Fibroblast of upper back skin (primary cell): ENCODE measurements around the gene GNG3.
"Not testable (repeated sequence)": the region's sequence is repeated elsewhere in the genome, so short reads cannot be mapped to it uniquely, and the experiment has no call there.

Source experiments
- DNase-seq: peaks from one replicate; pipeline ENCODE4 v3.0.0-alpha.2; 2013

Gene GNG3

DNA sequence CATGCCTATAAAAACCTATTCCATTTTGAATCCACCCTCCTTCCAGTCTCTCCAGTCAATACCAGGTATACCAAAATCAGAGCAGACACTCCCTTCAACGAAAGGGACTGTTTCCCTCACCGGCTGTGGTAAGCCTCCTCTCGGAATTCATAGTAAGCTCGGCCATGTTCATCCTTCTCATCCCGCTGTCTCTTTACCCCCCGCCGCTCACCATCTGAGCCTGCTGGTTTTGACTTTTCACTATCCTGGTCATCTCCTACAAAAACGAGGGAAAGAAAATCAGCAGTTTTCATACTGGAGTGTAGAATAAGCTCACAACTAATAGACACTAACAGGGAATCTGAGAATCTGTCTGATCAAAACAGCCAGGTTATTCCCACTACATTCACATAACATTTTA, 16.7 kb downstream of the GNG3 start:
- DNase-seq: no peak

DNA sequence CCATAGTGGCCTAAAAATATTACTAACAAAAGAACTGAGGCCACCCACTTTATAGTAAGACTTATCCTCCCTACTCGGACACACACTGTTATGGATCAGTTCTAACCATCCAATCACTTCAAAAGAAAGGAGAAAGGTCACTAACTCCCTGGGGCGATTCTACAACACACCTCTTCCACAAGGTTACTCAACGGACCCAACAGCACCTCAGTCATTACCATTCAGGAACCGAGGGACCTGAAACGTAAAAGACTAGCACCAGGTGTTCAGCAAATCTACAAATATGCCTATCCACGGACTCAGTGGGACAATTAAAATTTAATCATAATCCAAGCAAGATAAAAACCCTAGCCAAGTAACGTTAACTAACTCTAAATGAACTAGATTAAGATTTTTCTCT, 18.2 kb downstream of the GNG3 start:
- DNase-seq: no peak

DNA sequence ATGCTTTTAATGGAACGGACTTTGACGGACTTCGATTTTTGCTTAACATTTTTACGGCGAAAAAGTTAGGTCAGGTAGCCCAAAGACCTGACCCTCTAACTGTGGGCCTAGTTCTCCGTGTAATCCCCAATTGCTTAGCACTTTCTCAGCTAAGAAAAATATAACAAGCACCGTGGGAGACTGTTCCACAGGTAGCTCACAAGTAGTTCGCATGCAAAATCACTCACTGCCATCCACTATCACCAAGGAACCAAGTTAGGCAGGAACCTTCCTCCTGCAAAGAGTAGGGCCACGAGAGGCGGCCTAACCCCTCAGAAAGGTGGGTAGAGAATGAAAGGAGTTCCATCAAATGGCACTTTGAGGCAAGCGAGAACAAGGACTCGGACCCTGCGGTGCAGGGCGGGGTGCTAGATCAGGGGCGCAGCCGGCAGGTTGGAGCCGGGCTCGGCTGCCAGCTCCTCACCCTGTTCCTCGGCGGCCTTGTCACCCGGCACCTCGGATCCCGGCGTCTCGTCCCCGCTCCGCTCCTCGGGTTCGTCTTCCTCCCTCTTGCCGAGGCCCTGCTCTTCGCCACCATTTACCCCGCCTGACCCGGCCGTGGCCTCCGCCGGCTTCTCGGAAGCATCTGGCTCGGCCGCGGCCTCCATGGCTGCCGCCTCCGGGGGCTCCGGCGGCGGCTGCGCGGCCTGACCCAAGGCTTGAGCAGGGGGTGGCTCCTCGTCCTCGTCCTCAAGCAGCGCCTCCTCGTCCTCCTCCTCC, 18.9 kb downstream of the GNG3 start:
- DNase-seq: no peak

DNA sequence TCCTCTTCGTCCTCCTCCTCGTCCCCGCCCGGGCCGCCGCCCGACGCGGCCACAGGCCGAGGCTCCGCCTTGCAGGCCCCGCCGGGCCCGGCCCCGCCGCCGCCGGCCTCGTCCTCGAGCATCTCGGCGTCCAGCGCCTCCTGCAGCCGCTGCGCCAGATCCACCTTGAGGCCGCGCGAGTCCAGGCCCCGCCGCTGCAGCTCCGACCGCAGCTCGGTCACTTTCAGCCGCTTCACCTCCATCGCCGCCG, 19.4 kb downstream of the GNG3 start:
- DNase-seq: no peak

DNA sequence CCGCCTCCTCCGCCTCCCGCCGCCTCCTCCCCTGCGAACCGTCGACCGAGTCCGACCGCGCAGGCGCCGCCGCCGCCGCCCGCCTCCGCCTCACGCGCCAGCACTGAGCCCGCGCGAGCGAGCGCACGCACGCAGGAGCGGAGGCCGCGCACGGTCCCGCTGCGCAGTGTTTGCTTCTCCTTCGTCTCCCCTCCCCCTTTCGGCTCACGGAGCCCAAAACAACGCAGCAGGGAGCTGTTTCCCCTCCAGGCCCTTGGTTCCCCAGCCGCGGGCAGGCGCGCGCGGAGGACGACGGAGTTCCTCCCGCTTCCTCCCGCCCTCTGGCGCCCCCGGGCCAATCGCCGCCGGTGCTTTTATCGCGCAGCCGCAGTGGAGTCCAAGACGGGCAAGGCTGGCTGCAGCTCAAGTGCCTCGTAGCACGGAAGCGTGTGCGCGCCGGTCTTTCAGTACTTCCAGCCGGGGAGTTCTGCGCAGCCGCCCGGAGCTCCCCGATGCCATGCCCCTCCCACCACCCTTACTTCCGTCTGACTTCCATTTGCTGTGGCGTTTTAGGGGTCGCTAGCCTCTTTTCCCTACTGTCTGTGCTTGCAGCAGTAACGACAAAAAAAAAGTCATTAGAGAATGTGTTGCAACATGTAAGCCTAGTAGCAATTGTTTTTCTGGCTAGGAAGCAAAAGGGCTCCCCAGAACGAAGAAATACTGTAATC, 19.8 kb downstream of the GNG3 start, which contains the start of gene HNRNPUL2:
HNRNPUL2 (minus strand) TSS at position 293 of the 707 bp plus-strand sequence. CDS start 301 bp downstream, outside the sequence.
- DNase-seq: peak; percentile 99

DNA sequence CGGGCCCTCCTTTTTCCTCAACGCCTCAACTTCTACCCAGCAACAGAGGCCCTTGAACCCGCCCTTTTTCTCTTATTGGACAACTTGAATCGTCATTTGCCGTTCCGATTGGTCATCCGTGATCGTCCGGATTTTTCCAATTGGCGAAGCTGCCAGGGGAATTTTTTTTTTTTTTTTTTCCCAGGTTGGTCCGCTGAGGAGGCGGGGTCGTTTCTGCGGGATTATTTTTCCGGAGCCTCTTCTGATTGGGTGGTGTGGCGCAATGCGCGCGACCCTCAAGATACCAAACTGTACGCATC, 20.3 kb downstream of the GNG3 start:
- peak; percentile 99 for DNase-seq

DNA sequence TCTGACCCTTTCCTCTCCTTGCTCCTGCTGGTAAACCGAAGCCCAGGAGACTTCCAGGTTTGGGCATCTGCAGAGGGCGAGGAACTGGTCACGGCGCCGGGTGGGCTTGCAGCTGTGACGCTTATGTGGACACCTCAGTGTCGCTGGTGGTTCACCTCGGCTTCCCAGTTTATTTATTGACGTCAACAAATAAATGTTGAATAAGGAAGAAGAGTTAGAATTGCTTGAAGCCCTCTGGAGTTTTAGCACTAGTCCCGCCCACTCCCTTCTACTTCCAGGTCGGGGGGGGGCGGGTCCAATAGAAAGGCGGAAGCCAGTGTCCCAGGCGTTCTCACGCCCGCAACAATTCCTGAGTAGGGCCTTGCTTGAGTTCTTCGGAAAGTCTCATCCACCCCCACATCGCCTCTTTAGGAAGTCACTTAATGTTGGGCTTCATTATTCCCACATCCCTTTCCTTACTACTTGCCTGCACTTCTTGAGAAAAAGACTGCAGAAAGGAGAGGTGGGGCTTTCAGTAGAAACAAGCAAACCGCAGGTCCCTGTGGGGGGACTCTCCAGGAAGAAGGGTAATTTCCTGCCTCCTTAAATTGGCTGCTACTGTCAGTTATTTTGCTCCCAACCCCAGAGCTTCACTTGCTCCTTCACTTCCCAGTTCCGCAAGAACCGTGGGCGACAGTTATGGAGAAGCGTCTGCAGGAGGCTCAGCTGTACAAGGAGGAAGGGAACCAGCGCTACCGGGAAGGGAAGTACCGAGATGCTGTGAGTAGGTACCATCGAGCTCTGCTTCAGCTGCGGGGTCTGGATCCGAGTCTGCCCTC, 20.9 kb downstream of the GNG3 start, which contains the start of gene TTC9C:
TTC9C (plus strand) TSS at position 316 of the 818 bp plus-strand sequence; CDS start at position 679, 363 bp downstream.
- DNase-seq: peak; percentile 87

DNA sequence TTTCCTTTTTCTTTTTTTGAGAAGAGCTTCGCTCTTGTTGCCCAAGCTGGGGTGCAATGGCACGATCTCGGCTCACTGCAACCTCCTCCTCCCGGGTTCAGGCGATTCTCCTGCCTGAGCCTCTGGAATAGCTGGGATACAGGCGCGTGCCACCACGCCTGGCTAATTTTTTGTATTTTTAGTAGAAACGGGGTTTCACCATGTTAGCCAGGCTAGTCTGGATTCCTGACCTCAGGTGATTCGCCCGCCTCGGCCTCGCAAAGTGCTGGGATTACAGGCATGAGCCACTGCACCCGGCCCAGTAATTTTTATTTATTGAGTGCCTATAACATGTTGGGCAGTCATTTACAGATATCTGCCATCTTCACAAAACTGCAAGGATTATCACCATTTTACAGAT, 22.6 kb downstream of the GNG3 start:
- DNase-seq: not testable (repeated sequence)

DNA sequence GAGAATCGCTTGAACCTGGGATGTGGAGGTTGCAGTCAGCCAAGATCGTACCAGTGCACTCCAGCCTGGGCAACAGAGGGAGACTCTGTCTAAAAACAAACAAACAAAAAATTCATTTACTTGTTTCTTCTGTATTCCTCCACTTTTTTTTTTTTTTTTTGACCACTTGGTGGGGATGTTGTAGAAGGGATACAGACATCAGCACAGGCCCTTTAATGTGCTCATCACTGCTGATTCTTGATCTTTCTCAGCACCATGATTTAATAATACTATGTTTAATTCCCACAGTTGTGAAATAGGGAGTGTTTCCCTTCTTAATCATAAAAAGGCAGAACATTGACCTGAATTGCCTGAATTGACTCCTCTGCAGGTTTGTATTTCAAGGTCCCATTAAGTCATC, 25.4 kb downstream of the GNG3 start:
- peak; percentile 30 for DNase-seq

DNA sequence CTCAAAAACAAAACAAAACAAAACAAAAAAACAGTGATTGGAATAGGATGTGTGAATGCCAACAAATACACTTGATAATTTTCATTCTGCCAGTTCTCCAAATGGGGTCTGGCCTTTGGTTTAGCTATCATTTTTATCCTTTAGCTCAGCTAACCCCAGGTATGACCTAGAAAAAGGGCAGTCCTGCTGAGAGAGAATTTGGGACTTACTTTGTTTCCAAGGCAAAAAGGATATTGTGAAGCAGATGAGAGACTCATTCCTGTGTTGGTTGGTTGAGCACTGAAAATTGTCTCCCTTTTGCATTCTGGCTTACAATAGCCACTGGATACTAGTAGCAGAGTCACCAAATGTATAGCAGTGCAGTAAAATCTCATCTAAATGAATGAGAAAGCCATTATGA, 29.7 kb downstream of the GNG3 start:
- no peak for DNase-seq

DNA sequence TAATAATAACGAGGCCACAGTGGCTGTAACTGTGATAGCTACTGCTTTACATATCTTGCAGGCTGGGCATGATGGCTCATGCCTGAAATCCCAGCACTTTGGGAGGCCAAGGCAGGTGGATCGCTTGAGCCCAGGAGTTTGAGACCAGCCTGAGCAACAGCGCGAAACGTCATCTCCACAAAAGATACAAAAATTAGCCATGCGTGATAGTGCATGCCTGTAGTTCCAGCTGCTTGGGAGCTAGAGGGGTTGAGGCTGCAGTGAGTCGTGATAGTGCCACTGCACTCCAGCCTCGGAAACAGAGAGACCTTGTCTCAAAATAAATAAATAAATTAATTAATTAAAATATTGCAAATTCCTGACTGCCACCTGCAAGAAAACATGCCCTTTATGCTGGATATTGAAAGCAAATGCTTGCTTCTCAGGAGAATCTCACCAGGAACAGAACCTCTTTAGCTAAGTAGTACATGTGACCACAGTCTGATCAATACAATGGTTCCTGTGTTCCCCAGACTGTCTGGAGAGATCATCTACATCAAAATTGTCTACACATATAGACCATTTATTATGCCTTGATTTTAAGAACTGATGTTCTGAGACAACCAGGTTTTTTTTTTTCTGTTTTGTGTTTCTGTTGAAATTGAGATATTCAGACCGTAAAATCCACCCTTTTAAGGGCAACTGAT, 40.1 kb downstream of the GNG3 start:
- DNase-seq: no peak

DNA sequence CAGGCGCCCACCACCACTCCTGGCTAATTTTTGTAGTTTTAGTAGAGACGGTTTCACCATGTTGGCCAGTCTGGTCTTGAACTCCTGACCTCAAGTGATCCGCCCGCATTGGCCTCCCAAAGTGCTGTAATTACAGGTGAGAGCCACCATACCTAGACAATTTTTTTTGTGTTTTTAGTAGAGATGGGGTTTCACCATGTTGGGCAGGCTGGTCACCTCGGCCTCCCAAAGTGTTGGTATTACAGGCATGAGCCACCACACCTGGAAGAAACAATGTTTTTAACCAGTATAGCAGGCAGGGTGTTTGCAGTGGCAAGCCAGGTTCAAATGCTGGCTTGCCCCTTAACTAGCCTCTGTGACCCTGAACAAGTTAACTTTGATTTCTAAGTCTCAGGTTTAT, 42.5 kb downstream of the GNG3 start:
- not testable (repeated sequence) for DNase-seq

DNA sequence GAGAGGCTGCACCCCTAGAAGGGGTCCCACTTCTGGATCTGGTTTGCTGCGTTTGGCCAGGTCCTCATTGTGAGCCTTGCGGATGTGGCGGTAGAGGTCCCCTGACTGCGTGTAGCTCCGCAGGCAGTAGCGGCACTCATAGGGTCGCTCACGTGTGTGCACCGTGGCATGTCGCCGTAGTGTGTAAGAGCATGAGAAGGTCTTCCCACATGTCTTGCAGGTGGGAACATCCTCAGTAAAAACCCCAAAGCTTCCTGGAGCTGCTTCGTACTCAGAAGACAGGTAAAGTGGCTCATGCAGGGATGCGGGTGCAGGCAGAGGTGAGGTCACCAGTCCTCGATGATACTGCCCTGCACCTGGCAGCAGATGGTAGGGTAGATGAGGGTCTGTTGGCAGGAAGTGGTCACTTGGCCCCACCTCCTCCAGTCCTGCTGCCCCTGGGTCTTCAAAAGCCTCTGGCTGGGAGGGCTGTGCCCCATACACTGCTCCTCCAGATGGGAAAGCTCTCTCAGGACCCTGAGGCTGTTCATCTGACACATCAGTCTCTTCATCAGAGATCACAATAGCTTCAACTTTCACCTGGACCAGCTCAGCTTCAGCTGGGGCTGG, 44.8 kb downstream of the GNG3 start:
- DNase-seq: no peak

DNA sequence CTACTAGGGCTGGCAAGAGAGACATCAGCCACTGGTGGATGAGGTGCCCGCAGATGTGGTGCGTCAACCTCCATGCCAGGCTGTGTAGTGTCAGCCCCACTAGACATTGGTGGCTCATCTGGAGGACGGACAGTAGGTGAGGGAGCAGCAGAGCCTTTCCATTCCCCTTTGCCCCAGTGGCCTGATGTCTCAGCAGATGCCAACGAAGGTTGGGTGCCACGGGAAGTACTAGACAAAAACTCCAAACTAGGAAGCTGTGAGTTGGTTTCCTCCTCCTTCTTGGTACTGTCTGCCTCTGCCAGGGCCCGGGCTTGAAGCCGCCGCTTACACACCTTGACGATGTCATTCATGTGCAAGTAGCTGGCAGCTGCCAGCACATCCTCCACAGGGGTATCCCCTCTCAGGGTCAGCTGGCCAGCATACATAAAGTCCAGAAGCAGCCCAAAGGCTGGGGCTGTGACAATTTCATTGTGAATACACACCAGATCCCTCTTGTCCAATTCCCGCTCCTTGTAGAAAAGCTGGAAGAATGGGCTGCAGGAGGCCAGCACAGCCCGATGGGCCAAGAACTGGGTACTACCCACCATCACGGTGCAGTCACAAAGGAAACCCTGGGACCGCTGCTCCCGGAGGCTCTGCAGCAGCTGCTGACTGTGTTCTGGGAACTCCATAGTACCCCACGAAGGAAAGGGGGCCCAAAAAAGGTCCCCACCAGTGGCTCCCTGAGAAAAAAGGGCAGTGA, 45.7 kb downstream of the GNG3 start:
- no peak for DNase-seq

DNA sequence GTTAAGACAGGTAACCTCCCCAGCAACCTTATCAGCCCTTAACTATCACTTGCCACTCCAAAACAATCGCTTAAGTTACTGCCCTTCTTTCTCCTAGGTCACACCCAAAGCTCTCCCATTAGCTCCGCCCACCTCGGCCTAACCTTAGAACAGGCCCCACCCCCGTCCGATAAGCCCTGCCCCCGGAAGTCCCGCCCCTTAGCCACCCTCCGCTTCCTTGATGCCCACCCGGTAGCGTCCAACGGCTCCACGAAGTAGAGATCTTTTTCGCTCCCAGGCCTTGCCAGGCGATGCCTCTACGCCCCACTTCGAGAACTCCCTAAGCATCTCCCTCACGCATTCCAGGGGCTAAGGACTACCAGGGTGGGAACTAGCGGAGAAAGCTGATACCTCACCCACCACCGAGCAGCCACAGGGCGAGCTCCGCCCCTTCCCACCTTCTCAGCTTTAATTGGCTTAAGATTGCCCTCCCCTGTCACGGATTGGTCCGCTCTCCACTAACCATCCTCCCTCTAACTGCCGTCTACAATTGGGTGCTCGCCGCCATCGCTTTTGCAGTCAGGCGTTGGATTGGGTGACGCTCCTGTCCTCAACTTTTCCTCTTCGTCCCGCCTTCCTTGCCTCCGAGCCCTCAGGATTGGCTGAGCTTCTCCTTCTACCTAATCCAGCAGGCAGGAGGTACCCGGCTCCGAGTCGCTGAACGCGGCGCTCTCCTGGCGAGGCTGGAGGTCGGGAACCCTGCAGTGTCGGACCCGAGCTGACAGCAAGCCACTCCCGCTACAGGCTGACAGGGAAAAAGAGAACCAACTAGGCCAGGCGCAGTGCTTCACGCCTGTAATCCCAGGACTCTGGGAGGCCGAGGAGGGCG, 46.5 kb downstream of the GNG3 start, which contains the start of gene ZBTB3:
ZBTB3 (minus strand) TSS at position 425 of the 868 bp plus-strand sequence. CDS start 496 bp downstream, outside the sequence.
- DNase-seq: peak; percentile 99

DNA sequence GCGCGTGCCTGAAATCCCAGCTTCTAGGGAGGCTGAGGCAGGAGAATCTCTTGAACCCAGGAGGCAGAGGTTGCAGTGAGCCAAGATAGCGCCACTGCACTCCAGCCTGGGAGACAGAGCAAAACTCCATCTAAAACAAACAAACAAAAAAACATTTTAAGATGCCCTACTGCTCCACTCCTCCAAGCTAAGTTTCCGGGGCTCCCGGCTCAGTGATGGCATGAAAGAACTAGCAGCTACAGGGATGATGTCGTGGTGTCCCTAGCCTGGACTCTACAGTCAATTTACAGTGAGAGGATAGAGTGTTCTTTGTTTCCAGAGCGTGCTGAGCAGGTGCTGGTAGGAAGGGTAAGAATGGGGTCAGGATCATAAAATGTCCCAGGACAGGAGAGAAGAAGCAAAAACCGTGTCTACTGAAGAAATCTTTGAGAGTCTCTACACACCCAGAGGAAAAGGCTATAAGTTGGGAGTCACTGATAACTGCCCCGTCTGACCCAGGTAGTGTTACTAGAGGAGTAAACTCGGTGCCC, 47.7 kb downstream of the GNG3 start:
- DNase-seq: no peak

DNA sequence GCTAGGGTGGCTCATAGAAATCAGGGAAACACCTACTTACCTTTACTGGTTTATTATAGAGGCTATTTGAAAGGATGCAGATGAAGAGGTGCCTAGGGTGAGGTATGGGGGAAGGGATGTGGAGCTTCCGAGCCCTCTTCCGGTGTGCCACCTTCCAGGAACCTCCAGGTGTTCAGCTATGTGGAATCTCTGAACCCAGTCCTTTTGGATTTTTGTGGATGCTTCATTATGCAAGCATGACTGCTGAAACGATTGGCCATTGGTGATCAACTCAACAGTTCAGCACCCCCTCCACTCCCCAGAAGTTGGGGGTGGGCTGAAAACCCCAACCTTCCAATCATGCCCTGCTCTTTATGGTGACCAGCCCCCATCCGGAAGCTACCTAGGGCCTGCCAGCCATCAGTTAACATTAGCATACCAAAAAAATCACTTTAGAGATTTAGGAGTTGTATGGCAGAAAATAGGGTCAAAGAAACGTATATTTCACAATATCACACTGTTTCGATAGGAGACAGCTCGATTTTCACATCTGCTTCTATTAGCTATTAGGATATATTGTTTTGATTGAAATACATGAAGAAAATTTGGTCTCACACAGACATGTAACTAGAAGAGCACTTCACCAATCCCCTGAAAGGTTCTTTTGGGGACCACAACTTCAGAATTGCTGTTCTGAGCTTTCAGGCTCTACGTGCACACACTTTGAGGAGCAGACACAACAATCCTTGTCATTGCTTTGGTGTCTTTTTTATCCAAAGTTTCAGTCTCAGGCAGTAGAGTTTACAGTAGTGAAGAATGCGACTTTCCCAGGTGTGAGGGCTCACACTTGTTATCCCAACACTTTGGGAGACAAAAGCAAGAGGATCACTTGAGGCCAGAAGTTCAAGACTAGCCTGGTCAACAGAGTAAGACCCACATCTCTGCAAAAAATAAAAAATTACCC, 50.6 kb downstream of the GNG3 start:
- DNase-seq: no peak
